Measurements from ENCODE around the gene SAFB.
"Not testable (repeated sequence)": the region's sequence is repeated elsewhere in the genome, so short reads cannot be mapped to it uniquely, and the experiment has no call there.

Gene SAFB

GRCh38 chr19:5700455-5701092 lies 77.7 kb downstream of the SAFB start:
- DNase-seq, result no peak
- Histone ChIP-seq H3K9me3 (ENCODE audit: severe bottlenecking) (no peaks in the 10 kb centered on the region), H3K4me3 (ENCODE audit: low read depth, low read length) (no peak overlapping the region), H3K27me3 (ENCODE audit: insufficient read depth, low read depth, severe bottlenecking) (no peaks in the 10 kb centered on the region), H3K27ac (no peak overlapping the region), H3K36me3 (peaks cover 72% of the 10 kb centered on the region)
- no peak for TF ChIP-seq CTCF (IDR thresholded peaks at IDR 0.05; ENCODE audit: low read depth, low read length)

DNA sequence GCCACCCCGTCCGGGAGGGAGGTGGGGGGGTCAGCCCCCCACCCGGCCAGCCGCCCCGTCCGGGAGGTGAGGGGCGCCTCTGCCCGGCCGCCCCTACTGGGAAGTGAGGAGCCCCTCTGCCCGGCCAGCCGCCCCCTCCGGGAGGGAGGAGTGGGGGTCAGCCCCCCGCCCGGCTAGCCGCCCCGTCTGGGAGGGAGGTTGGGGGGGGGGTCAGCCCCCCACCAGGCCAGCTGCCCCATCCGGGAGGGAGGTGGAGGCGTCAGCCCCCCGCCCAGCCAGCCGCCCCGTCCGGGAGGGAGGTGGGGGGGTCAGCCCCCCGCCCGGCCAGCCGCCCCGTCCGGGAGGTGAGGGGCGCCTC lies 79.1 kb downstream of the SAFB start:
- H3K36me3 ChIP-seq, result peaks cover 72% of the 10 kb centered on the region
- H3K27me3 ChIP-seq (ENCODE audit: insufficient read depth, low read depth, severe bottlenecking), result not testable (repeated sequence)

DNA sequence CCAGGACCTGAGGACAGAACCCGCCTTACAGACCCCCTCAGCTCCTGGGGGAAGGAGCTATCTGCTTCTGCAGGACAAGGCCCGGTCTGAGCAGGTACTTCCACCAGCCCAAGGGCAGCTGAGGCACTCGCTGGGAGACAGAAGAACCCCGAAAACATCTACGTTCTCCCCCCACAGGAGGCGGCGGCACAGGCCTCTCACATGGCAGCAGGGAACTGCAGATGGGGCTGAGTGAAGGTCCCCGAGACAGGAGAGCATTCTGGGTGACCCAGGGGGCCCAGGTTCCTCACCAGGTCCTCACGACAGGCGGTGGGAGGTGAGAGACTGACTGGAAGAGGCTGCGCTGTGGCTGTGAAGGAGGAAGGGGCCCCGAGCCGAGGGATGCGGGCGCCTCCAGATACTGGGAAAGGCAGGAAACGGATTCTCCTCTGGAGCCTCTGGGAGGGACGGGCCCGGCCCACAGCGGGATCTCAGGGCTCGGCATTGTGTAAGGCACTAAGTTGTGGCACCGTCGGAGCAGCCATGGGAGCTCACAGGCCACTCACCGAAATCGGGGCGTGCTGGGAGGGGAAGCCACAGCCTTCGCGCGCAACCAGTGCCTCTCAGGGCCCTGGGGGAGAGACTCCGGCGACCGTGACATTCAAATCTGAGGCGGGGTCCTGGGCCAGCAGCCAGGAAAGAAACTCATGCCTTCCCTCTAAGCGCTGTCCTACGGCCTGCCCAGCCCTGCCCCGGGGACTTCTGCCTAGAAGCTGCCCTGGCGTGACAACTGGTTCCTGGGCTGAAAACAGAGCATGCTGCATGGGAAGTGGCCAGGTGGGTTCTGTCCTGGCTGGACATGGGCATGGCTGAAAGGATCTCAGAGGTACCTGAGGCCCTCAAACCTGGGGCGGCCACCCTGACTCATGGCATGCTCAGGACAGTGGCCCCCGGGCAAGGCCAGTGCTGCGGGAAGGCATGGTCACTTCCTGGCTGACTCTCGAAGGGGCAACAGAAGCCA lies 81.2 kb downstream of the SAFB start:
- Histone ChIP-seq H3K4me3 (ENCODE audit: low read depth, low read length) (no peak overlapping the region), H3K36me3 (peaks cover 77% of the 10 kb centered on the region), H3K27me3 (ENCODE audit: insufficient read depth, low read depth, severe bottlenecking) (no peaks in the 10 kb centered on the region), H3K9me3 (ENCODE audit: severe bottlenecking) (no peaks in the 10 kb centered on the region), H3K27ac (no peak overlapping the region)
- TF ChIP-seq CTCF (IDR thresholded peaks at IDR 0.05; ENCODE audit: low read depth, low read length), result no peak
- DNase-seq, result no peak

More for the DNA sequence above, 79.1 kb downstream of the SAFB start:
- not testable (repeated sequence) for DNase-seq; H3K9me3 ChIP-seq (ENCODE audit: severe bottlenecking); H3K27ac ChIP-seq; H3K4me3 ChIP-seq (ENCODE audit: low read depth, low read length)

DNA sequence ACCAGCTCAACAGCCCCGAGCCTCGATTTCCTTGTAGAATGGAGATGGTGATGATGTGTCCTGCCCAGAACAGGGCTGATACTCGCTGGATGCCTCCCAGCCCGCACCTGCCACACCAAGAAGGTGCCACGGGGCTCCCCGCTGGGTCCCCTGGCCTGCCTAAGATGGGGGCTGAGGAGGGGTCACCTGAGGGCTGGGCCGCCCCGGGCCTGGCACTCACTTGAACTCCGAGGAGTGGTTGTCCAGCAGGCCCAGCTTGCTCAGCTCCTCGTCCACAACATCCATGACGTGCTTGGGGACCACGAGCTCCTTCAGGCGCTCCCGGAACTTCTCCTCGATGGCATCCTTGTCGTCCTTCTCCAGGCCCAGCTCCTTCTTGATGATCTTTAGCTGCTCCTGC lies 82.7 kb downstream of the SAFB start:
- H3K4me3 ChIP-seq (ENCODE audit: low read depth, low read length), result no peak overlapping the region
- no peak for DNase-seq
- no peaks in the 10 kb centered on the region for H3K27me3 ChIP-seq (ENCODE audit: insufficient read depth, low read depth, severe bottlenecking)
- H3K9me3 ChIP-seq (ENCODE audit: severe bottlenecking), result no peaks in the 10 kb centered on the region
- TF ChIP-seq CTCF (IDR thresholded peaks at IDR 0.05; ENCODE audit: low read depth, low read length), result no peak
- peaks cover 75% of the 10 kb centered on the region for H3K36me3 ChIP-seq
- no peak overlapping the region for H3K27ac ChIP-seq

DNA sequence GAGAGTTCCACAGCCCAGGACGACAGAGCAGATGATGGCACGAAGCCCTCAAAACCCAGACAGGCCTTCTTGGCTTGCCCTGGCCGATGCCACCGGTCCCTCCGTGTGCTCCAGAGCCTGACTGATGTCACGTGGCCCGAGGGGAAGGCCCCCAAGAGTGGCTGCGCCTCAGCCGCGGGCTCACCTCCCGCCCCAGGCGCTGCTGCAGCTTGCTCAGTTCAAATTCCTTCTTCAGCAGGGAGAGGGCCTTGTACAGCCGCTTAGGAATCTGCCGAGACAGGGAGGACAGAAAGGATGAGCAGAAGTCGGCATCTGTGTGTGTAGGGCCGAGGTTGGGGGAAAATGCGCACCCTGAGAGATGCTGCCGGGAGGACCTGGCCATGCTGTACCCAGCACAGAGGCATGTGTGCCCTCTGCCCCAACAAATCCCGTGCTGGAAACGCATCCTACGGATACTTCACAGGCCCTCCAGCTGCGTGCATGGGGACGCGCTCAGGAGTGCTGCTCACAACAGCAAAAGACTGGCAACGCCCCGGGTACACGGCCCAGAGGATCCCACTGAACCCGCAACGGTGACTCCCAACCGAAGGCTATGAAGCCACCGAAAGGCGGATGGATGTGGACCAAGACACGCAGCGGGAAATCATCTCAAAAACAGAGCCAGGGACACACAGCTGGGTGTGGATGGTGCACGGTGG lies 84.1 kb downstream of the SAFB start:
- Histone ChIP-seq H3K4me3 (ENCODE audit: low read depth, low read length) (no peak overlapping the region), H3K27ac (no peak overlapping the region), H3K36me3 (peaks cover 81% of the 10 kb centered on the region), H3K27me3 (ENCODE audit: insufficient read depth, low read depth, severe bottlenecking) (no peaks in the 10 kb centered on the region), H3K9me3 (ENCODE audit: severe bottlenecking) (no peaks in the 10 kb centered on the region)
- no peak for DNase-seq
- no peak for TF ChIP-seq CTCF (IDR thresholded peaks at IDR 0.05; ENCODE audit: low read depth, low read length)
